ENCODE results near the gene ITGB8. TPM values are rescaled to one million over a fixed set of nuclear protein-coding genes. Genes with fewer than 3 reads are reported as not detected.
A peak's percentile ranks its signal among the peaks of the same experiment; 100 is the strongest.

The ITGB8 gene
- polyA plus RNA-seq, 1 donor: 5.2 TPM

GRCh38 chr7:20432071-20432470, 101.4 kb downstream of the ITGB8 start:
- DNase-seq: no peak

GRCh38 chr7:20435305-20435704, 104.6 kb downstream of the ITGB8 start:
- DNase-seq: peak; percentile 39

- DNase-seq: no peak
These were observed 107.5 kb downstream of the ITGB8 start for GRCh38 chr7:20438248-20438647.

- no peak for DNase-seq
These were observed 108.1 kb downstream of the ITGB8 start for GRCh38 chr7:20438694-20439376.

GRCh38 chr7:20439416-20440185, 108.9 kb downstream of the ITGB8 start:
- no peak for DNase-seq

GRCh38 chr7:20440472-20441105, 109.9 kb downstream of the ITGB8 start:
- DNase-seq: no peak

GRCh38 chr7:20441346-20441745, 110.6 kb downstream of the ITGB8 start:
- DNase-seq: no peak

GRCh38 chr7:20441991-20442441, 111.3 kb downstream of the ITGB8 start:
- no peak for DNase-seq

GRCh38 chr7:20442951-20443350, 112.3 kb downstream of the ITGB8 start:
- DNase-seq: no peak

GRCh38 chr7:20444030-20444800, 113.5 kb downstream of the ITGB8 start:
- DNase-seq: no peak

GRCh38 chr7:20447021-20447650, 116.4 kb downstream of the ITGB8 start:
- no peak for DNase-seq

- no peak for DNase-seq
These were observed 118.5 kb downstream of the ITGB8 start for GRCh38 chr7:20449176-20449575.

- no peak for DNase-seq
These were observed 119.8 kb downstream of the ITGB8 start for GRCh38 chr7:20450536-20450935.

GRCh38 chr7:20454202-20454601, 123.5 kb downstream of the ITGB8 start:
- DNase-seq: no peak

- DNase-seq: no peak
These were observed 126.0 kb downstream of the ITGB8 start for GRCh38 chr7:20456701-20457100.

GRCh38 chr7:20458521-20458920, 127.8 kb downstream of the ITGB8 start:
- no peak for DNase-seq

- no peak for DNase-seq
These were observed 128.7 kb downstream of the ITGB8 start for GRCh38 chr7:20459419-20459818.

GRCh38 chr7:20464891-20465290, 134.2 kb downstream of the ITGB8 start:
- DNase-seq: no peak

Data from hindlimb muscle (tissue), 1 donor.